HS-27A (cell line): ENCODE results near the gene TCEA3.

Experiments used
- DNase-seq: peaks from one replicate; pipeline ENCODE4 v3.0.0-alpha.2; 2012; ENCODE audit warnings: low read depth, missing footprints

The TCEA3 gene

DNA sequence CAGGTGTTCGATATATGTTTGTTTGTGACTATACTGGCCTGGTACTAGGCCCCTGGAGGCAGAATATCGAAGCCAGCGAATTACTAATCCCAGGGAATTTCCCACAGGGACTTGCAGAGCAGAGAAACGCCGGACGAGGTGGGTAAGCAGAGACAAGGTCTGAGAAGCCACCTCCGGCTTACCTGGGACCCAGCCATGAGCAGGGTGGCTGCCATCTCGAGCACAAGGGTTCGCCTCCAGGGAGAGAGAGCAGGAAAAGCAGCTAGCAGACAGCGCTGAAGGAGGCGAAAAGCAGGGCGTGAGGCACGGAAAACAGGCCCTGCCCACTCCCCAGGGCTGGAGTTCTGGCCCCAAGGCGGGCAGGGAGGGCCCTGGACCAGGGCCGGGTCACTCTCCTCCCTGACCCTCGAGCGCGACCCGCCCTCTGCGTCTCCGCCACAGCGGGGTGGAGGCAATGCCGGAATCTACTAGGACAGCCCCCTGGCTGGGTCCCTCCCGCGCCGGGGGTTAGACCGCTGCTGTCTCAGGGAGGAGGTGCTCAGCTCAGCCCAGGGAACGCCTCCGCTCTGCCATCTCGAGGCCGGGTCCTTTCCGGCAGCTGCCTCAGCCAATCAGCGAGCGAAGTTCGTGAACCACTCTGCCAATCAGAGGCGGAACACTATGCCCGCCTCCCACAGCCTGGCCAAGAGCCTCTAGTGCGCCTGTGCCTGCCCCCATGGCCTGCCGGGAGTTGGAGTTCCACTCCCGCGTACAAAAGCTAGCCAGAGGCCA, 56.6 kb downstream of the TCEA3 start:
- peak; percentile 98 for DNase-seq

DNA sequence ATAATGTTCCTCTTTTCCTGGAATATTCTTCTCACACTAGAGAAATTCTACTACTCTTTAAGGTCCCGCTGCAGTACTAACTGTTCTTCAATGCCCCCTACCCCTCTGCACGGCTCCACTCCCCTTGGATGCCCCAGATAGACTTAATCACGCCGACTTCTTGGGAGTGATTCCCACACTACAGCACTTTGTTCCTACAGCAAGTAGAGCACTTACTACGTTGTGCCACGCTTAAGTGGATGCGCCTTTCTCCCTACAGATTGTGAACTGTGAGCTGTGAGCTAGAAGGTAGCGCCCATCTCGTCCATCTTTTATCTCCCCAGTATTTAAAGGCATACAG, 57.1 kb downstream of the TCEA3 start:
- no peak for DNase-seq

DNA sequence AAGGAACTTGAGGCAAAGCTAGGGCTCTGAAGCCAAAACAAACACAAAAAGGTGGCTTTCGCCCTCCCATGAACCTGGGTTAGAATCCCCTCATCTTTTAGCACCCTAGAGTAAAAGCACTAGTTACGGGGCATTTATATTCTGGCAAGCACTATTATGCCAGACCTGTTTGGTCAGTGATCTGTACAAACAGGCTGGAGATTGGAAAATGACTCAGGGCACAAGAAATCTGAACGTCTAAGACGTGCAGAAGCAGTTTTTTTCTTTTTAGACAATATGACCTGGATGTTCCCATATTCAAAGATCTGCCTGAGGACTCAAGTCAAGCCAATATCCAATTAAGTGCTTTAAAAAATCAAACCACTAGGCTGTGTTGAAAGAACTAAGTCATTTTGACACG, 58.0 kb downstream of the TCEA3 start:
- DNase-seq: no peak

DNA sequence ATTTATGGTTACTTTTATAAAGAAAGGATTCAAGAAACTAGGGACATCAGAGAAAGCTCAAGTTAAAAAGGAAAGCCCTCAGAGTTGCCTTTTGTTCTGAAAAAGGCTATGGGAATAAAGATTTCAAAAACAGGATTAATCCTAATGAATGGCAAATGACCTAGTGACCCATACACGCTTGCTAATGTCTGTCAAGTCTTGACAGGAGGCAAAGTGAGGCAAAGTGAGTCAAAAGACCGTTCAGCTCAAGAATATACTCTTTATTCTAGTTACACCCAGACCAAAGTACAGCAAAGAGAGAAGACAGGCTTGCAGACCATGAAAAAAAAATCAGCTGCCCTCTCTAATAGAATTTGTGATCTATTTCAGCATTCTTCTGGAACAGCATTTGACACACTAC, 58.4 kb downstream of the TCEA3 start:
- DNase-seq: no peak

DNA sequence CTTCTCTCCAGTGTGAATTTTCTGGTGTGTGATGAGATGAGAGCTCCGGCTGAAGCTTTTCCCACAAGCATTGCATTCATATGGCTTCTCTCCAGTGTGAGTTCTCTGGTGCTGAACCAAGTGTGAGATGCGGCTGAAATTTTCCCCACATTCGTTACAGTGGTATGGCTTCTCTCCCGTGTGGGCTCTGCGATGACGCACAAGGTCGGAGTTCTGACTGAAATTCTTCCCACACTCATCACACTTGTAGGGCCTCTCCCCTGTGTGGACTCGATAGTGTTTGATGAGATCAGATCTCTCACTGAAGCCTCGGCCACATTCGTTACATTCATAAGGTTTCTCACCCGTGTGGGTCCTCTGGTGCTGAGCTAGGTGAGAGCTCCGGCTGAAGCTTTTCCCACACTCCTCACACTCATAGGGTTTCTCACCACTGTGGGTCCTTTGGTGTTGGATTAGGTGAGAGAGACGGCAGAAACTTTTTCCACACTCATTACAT, 62.3 kb downstream of the TCEA3 start:
- no peak for DNase-seq

DNA sequence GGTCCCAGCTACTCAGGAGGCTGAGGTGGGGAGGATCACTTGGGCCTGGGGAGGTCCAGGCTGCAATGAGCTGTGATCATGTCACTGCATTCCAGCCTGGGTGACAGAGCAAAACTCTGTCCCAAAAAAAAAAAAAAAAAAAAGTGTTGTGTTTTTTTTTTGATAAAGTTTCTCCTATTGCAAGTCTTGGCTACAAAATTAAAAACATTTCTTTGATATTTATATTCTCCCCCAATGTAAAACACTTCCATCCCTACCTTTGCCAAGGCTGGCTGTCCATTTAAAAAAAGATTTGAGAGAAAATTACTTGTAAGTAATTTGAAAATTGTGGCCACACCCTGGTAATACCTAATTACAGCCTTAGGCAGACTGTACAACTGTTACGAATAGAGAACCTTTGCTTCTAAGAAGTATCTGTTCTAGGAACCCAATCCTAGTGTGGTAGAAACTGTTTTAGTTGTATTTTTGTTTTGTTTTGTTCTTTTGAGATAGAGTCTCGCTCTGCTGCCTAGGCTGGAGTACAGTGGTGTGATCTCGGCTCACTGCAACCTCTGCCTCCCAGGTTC, 66.2 kb downstream of the TCEA3 start:
- DNase-seq: no peak

DNA sequence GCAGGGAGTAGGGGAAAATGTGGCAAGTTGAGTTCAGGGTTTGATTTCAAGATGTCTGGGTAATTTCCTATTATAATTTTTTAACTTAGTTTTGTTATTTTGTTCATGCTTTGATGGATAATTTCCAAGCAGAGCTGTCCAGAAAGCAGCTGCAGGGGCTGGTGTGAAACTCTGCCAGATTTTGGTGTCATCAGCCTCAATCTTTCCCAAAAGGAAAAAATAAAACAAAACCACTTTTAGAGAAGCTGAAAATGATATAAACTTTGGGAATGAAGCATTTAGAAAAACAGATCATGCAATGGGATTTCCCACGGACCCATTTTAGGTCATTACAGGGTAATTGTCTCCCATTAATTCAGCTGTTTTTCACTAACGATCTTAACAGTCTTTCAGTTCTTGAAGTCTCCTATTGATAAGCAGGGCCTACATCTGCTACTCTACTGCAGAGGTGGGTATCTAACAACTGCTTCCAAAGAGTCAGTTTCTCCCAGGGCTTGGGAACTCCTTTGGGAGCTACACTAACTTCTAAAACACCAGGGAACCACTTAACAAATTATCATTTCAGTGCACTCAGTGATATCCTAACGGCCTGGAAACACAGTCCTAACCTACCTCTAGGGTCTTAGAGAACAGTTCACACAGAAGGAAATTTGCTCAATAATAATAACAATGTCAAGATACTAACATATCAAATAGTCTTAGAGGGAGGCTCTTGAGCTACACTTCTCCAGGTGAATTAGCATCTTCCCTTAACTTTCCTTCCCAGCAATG, 67.2 kb downstream of the TCEA3 start:
- no peak for DNase-seq

DNA sequence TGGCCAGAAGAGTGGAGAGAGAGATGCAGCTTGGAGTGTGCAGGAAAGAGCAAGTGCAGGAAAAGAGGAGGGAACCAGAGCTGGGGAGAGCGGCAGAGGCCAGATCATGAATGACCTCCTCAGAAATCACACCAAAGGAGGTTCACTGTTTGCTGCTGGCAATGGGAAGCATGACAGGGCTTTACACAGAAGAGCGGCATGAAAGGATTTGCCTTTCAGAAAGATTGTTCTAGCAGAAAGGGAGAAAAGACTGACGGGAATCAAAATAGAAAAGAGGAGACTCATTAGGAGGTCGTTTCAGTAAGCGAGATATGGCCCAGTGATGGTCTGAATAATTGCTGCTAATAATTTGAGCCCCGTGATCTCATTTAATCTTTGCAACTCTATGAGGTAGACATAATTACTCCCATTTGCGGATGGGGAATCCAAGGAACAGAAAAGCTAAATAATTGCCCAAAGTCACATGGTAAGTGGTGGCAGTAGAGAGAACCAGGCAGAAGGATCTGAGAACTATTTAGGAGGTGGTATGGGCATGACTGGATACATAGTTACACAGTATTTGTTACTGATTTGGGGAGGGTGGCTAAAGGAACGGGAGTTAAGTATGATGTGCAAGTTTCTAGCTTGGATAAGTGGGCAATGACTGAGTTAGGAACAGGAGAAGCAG, 67.9 kb downstream of the TCEA3 start:
- DNase-seq: no peak

DNA sequence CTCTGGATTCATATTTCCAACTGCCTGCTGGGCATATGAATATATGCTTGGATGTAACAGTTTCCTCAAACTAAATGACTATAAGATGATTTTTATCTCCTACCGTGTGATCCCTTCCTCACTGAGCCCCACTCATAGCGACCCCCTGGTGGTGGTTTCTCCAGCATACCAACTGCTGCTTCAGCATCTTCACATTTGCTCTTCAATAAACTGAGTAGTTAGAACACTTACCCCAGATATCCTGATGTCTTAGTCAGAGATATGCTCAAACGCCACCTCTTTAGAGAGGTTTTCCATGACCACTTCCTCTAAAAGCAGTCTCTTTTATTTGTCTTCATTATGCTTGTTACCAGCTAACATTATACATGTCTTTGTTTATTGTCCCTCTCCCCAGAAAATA, 70.3 kb downstream of the TCEA3 start:
- DNase-seq: no peak

DNA sequence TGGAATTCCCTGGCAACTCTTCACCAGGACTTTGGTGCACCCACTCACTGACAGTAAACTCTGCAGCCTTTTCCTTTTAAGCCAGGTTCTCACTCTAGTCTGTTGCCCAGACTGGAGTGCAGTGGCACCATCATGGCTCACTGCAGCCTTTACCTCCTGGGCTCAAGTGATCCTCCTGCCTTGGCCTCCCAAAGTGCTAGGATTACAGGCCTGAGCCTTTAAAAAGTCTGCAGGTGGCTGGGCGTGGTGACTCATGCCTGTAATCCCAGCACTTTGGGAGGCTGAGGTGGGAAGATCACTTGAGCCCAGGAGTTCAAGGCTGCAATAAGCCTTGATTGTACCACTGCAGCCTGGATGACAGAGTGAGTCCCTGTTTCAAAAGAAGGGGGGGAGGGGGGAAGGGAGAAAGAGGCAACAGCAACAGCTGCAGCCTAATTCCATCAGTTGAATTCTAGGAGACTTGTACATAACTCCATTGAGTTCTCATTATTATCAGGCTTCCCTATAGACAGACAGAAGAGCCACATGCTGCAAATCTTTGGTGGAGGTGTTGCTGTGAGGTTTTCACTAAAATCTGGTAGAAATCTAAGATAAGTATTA, 72.4 kb downstream of the TCEA3 start:
- no peak for DNase-seq

DNA sequence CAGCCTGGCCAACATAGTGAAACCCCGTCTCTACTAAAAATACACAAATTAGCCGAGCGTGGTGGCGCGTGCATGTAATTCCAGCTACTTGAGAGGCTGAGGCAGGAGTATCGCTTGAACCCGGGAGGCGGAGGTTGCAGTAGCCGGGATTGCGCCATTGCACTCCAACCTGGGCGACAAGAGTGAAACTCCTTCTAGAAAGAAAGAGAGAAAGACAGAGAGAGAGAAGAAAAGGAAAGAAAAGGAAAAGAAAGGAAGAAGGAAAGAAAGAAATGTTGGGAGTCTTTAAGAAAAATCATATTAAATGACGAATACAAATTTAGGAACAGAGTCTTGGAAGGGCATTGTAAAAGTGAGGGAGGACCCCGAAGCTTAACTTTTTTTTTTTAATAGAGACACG, 78.6 kb downstream of the TCEA3 start:
- DNase-seq: no peak

DNA sequence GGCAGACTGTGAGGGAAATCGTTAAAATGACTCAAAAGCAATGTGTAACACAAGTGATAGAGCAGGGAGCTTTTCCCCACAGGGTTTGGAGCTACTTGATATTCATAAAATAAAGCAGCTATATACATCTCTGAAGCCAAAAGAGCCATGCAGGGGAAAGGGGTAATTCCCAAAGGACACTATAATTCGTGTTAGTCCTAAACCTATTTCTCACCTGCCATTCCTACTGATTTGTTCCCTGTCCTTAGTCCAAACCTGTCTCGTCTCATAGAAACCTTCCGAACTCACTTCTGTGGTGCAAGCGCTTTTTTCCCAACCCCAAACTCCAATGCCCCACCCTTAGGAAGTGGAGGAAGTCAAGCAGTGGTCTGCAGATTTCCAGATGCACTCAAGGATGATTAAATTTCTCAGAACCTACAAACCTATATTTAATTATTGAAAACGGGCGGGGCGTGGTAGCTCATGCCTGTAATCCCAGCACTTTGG, 79.5 kb downstream of the TCEA3 start:
- no peak for DNase-seq

DNA sequence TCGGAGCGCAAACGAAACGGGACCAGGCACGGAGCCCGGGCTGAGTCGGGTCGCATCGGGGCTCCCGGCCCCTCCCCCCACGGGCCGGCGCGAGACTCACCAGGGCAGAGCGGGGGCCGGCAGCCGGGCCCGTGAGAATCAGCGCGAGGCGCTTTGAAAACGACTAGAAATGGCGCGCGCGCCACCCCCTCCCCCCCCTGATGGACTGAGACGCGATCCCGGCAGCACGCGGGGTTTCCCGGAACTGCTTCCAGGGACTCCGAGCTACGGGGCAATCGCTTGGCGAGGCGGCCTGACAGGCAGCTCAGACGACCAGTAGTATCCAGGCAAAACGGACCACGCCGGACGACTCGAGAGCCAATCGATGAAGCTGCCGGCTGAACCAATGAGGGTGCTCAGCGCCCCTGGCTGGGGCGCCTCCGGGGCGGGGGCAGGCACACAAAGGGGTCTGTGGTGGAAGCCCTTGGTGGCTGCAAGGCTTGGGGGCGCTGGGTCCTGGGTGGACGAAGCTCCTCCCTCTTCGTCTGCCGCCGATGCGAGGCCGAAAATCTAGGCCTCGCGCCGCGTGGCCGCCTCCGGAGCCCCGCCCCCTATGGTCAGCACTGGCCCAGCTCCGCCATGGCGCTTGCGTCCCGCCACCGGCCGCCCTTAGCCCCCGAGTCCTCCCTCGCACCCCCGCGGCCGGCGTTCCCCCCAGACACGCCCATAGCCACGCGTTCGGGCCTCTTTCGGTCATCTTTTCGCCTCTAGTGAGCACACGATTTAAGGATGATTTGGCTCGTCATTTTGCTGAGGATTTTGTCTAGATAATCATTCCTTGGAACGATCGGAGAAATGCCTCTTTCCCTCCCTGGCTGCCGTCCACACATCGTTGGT, 80.2 kb downstream of the TCEA3 start, which contains the start of gene HNRNPR:
TSS of gene HNRNPR (minus strand) at position 174 of the 876 bp plus-strand sequence. CDS start 3,276 bp downstream, outside the sequence.
- DNase-seq: peak; percentile 100

DNA sequence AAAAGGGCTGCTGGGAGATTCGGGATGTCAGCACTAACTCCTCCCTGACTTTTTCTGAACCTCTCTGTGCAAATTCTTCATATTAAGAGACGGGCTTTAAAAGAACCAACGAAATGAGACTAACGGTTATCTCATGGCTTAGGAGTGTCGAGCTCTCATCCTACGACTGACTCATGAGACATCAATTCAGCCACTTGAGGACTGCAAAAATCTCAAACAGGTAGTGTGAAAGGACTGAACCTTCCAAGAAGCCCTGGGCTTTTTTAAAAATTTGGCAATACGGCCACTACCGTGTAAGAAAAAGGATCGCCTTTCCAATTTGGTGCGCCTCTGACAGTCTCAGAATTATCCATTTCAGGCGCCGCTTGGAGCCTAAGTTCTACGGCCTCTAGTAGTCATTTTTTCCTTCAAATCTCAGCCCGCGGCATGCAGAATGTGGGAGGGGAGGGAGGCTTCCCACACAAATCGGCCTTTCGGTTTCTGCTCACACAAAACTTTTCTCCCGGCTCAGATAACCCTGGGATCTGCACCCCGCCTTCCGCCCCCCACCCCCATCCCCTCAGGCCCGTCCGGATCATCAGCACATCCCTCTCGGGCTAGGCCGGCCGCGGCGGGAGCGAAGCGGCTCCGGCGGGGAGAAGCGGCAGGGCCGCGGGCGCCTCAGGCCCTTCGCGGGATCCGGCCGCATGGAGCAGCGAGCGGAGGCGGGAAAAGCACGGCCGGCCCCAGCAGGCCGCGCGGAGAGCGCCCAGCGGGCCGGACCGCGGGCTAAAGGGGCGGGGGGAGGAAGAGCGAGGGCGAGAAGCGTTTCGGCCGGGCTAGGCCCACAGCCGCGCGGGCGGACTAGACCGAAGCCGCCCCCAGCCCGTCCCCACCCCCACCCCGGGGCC, 81.1 kb downstream of the TCEA3 start:
- peak; percentile 76 for DNase-seq

DNA sequence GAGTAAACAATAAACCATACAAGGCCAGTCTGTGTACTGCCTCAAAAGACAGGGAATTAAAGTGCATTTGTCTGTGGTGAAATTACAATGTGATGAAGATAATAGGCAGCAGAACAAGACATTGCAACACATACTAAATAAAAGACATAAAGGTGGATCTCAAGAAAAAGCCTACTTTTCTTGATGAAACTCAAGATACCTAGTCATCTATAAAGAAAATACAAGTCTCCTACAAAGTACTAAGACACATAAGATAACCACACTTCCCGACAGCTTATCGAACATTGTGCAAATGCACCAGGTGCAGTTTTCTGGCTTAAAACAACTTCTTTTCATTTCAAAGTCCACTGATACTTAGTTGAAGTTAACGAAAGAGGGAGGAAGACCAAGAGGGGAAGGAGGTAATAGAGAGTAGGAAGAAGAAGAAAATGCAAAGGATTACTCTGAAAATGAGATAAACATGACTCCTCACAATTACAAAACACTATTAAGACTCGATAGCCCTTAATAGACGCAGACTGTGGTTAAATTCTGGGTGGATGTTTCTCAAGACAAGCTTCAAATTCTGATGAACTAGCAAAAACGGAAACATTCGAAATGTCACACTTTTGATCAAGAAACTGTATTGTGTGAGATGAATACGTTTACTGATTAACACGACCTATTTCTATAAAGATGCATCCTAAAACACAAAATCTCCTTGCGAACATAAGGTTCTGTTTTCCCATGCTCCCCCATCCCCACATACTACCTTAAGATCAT, 82.4 kb downstream of the TCEA3 start:
- no peak for DNase-seq

DNA sequence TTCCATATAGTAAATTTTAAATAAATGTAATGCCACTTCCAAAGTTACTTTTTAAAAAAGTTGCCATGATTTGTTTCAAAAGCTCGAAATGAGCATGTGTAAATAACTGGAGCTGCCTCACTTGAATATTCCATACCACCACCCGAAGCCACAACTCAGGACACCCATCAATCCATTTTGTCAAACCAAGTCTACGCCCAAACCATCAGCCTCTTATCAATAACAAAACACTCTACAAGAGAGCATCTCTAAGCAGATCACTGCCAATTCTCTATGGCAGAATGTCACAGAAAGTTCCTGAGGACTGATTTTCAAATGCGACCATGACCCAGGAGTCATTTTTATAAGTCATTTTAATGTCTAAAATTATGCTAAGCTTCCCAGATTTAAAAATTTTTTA, 84.9 kb downstream of the TCEA3 start:
- DNase-seq: no peak

DNA sequence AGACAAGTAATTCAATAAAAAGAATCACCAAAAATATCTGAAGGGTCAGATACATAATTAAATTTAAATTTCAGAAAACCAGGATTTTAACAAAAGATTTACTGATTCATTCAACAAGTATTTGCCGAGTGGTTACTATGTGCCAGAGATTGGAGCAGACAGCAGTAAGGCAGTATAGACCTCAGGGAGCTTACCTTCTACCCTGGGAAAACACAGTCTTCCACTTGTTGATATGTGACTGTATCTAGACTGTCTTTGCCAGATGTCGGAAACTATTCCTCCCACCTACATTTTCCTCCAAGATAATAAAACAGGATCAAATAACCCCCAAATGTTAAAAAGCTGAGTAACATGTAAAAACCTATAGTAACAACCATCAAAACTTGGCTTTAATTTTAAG, 86.7 kb downstream of the TCEA3 start:
- DNase-seq: no peak

DNA sequence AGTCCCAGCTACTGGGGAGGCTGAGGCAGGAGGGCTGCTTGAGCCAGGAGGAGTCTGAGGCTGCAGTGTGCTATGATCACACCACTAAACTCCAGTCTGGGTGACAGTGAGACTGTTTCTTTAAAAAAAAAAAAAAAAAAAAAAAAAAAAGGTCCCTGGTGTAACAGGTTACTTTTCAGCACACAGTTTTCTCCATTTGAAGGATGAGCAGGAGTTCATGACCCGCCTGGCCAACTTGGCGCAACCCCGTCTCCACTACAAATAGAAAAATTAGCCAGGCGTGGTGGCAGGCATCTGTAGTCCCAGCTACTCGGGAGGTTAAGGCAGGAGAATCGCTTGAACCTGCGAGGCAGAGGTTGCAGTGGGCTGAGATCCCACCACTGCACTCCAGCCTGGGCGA, 92.8 kb downstream of the TCEA3 start:
- DNase-seq: no peak
